Activated CD4-positive, alpha-beta memory T cell treated with anti-CD3 and anti-CD28 coated beads, Interleukin-2, amount 10 ng/mL, durations not matched to agents 7 days and 5 days (primary cell): Measurements from ENCODE around the gene KCNJ12. TPM values are rescaled to one million over a fixed set of nuclear protein-coding genes. Genes with fewer than 3 reads are reported as not detected.

Experiments
- total RNA-seq, 2 experiments: library from RNA; stranded (reverse); gene quantifications; one replicate each; pipeline ENCODE4 v1.2.3, GENCODE V29; 2021

KCNJ12 gene
- total RNA-seq, 2 experiments from 2014 or later: not detected

Other genes with a start within 250 kb of the KCNJ12 start
- 10 to 100 TPM; 12.1 to 15.3 TPM for gene DHRS7B, start 249.4 kb upstream of the KCNJ12 start, total RNA-seq
- gene TMEM11, start 162.2 kb upstream of the KCNJ12 start, total RNA-seq: 10 to 100 TPM; 23.2 to 23.3 TPM
- gene NATD1, start 122.9 kb upstream of the KCNJ12 start, total RNA-seq: 1 to 10 TPM; 7.2 to 8.3 TPM
- gene MAP2K3, start 91.6 kb upstream of the KCNJ12 start, total RNA-seq: 10 to 100 TPM; 74.2 to 76.0 TPM